ENCODE results near the gene LONRF3.
A peak's percentile ranks its signal among the peaks of the same experiment; 100 is the strongest.

The LONRF3 gene

GRCh38 chrX:118974088-118974907 is at the start of gene LONRF3:
Gene LONRF3 (plus strand): TSS chrX:118974618. CDS start chrX:118974781, 163 bp downstream.
- DNase-seq (ENCODE audit: low spot score) = no peak

- DNase-seq (ENCODE audit: low spot score) = no peak
Observed at GRCh38 chrX:118928151-118928550, 46.3 kb upstream of the LONRF3 start.

GRCh38 chrX:118935352-118935751 is 39.1 kb upstream of the LONRF3 start:
- no peak for DNase-seq (ENCODE audit: low spot score)

- DNase-seq (ENCODE audit: low spot score) = no peak
Observed at GRCh38 chrX:118941147-118941546, 33.3 kb upstream of the LONRF3 start.

- DNase-seq (ENCODE audit: low spot score) = no peak
Observed at GRCh38 chrX:118943102-118943501, 31.3 kb upstream of the LONRF3 start.

- no peak for DNase-seq (ENCODE audit: low spot score)
Observed at GRCh38 chrX:118945921-118946320, 28.5 kb upstream of the LONRF3 start.

GRCh38 chrX:118948270-118948669 is 26.1 kb upstream of the LONRF3 start:
- DNase-seq (ENCODE audit: low spot score) = no peak

- no peak for DNase-seq (ENCODE audit: low spot score)
Observed at GRCh38 chrX:118961866-118962560, 12.4 kb upstream of the LONRF3 start.

- no peak for DNase-seq (ENCODE audit: low spot score)
Observed at GRCh38 chrX:118963159-118963558, 11.3 kb upstream of the LONRF3 start.

- DNase-seq (ENCODE audit: low spot score) = no peak
Observed at GRCh38 chrX:118964252-118964651, 10.2 kb upstream of the LONRF3 start.

GRCh38 chrX:118965395-118965794 is 9.0 kb upstream of the LONRF3 start:
- no peak for DNase-seq (ENCODE audit: low spot score)

- DNase-seq (ENCODE audit: low spot score) = no peak
Observed at GRCh38 chrX:118968031-118968430, 6.4 kb upstream of the LONRF3 start.

GRCh38 chrX:118971552-118971951 is 2.9 kb upstream of the LONRF3 start:
- DNase-seq (ENCODE audit: low spot score) = no peak

GRCh38 chrX:118973389-118974087 is 880 bp upstream of the LONRF3 start:
- no peak for DNase-seq (ENCODE audit: low spot score)

GRCh38 chrX:118974908-118975671 is 672 bp downstream of the LONRF3 start:
- DNase-seq (ENCODE audit: low spot score) = no peak

- no peak for DNase-seq (ENCODE audit: low spot score)
Observed at GRCh38 chrX:118975831-118976598, 1.6 kb downstream of the LONRF3 start.

GRCh38 chrX:118976599-118977340 is 2.4 kb downstream of the LONRF3 start:
- peak; percentile 17 for DNase-seq (ENCODE audit: low spot score)

GRCh38 chrX:118977424-118977823 is 3.0 kb downstream of the LONRF3 start:
- no peak for DNase-seq (ENCODE audit: low spot score)

- no peak for DNase-seq (ENCODE audit: low spot score)
Observed at GRCh38 chrX:118978451-118978850, 4.0 kb downstream of the LONRF3 start.

- no peak for DNase-seq (ENCODE audit: low spot score)
Observed at GRCh38 chrX:118980761-118981160, 6.3 kb downstream of the LONRF3 start.

GRCh38 chrX:118983513-118983912 is 9.1 kb downstream of the LONRF3 start:
- no peak for DNase-seq (ENCODE audit: low spot score)
